HepG2 (cell line): ENCODE data around the gene ANO3. TPM values are rescaled to one million over a fixed set of nuclear protein-coding genes. Genes with fewer than 3 reads are reported as not detected.

ENCODE experiments used
- ATAC-seq: fragments of 200-7000 bp; cut with Tn5 transposase; 3 replicates; pipeline ENCODE4 v1.9.1; 2020; ENCODE audit warnings: mild to moderate bottlenecking, moderate library complexity
- BruUV-seq: library from RNA; stranded (reverse); fragments of 400-500 nt; replicated peaks from 2 replicates; lab custom pipeline; 2021; lab: Mats Ljungman, UMichigan
- CTCF ChIA-PET: fragments of 300-600 bp; formaldehyde crosslinking; extraction: SDS; loops from one replicate; lab custom pipeline; 2021; ENCODE audit warnings: low total read pairs, inconsistent platforms, low intra/inter-chr PET ratio; lab: Yijun Ruan, JAX
- POLR2A ChIA-PET: fragments of 350-600 bp; sonication (Branson Sonifier 250); formaldehyde crosslinking; loops from one replicate; lab custom pipeline; 2020; ENCODE audit warnings: antibody characterized with exemption, inconsistent platforms; lab: Yijun Ruan, JAX
- DNase-seq: peaks from one replicate; pipeline ENCODE4 v3.0.0-alpha.2; 2015; ENCODE audit warnings: low spot score
- FAIRE-seq: peaks from 3 replicates; lab custom pipeline; 2011; peaks lifted over from hg19 to GRCh38; lab: Jason Lieb, UNC
- H2AFZ ChIP-seq: one replicate; pipeline ENCODE4 v1.6.1; 2011; ENCODE audit warnings: low read length, inconsistent platforms
- H3K27ac ChIP-seq: fragments of 300-600 bp; 3 replicates; pipeline ENCODE4 v1.8.0; 2011; ENCODE audit warnings: mixed run types, mild to moderate bottlenecking, mixed read lengths, low read length, inconsistent platforms; ENCODE audit not compliant: insufficient read depth; ENCODE audit errors: extremely low read length
- H3K27me3 ChIP-seq, 2 experiments: fragments of 200-600 bp in 1 of 2; 2 replicates in 1 of 2; 3 replicates in 1 of 2; pipeline versions ENCODE4 v1.6.0 to v1.8.0; 2011; ENCODE audit warnings: low read length in 2 of 2, mild to moderate bottlenecking in 2 of 2, moderate library complexity in 2 of 2, inconsistent platforms in 1 of 2; ENCODE audit not compliant: insufficient read depth in 2 of 2, control insufficient read depth in 1 of 2
- H3K36me3 ChIP-seq, 2 experiments: fragments of 200-600 bp in 1 of 2; replicated peaks in 1 of 2; 2 replicates in 1 of 2; 3 replicates in 1 of 2; pipeline versions ENCODE4 v1.5.1 to v1.8.0; 2011; ENCODE audit warnings: low read length in 2 of 2, inconsistent platforms in 1 of 2; ENCODE audit not compliant: insufficient read depth in 2 of 2, control insufficient read depth in 1 of 2
- H3K4me1 ChIP-seq: 2 replicates; pipeline ENCODE4 v1.5.1; 2012; ENCODE audit warnings: low read length, inconsistent platforms; ENCODE audit not compliant: insufficient read depth
- H3K4me2 ChIP-seq: 2 replicates; pipeline ENCODE4 v1.6.0; 2011; ENCODE audit warnings: low read depth, low read length, inconsistent platforms
- H3K4me3 ChIP-seq, 3 experiments: fragments of 200-600 bp in 1 of 3; sonication (generic), shearing (Covaris generic) in 1 of 3; replicated peaks in 1 of 3; 2 replicates each; pipeline ENCODE4 v1.5.1; 2011 to 2016; ENCODE audit warnings: low read length in 3 of 3, inconsistent platforms in 2 of 3, low read depth in 2 of 3, mild to moderate bottlenecking in 2 of 3, control low read depth in 1 of 3, mixed read lengths in 1 of 3; ENCODE audit not compliant: insufficient read depth in 1 of 3
- H3K79me2 ChIP-seq: one replicate; pipeline ENCODE4 v1.6.1; 2011; ENCODE audit warnings: low read length, inconsistent platforms; ENCODE audit not compliant: insufficient read depth
- H3K9ac ChIP-seq: 2 replicates; pipeline ENCODE4 v1.6.0; 2011; ENCODE audit warnings: mild to moderate bottlenecking, low read depth, low read length, inconsistent platforms; ENCODE audit not compliant: insufficient read depth
- H3K9me3 ChIP-seq: 2 replicates; pipeline ENCODE4 v1.5.1; 2012; ENCODE audit warnings: mild to moderate bottlenecking, low read length
- H4K20me1 ChIP-seq: 2 replicates; pipeline ENCODE4 v1.6.0; 2011; ENCODE audit warnings: inconsistent platforms, mild to moderate bottlenecking, low read length, moderate library complexity; ENCODE audit not compliant: insufficient read depth
- BRCA1 ChIP-seq: sonication (generic); formaldehyde crosslinking; IDR thresholded peaks from 2 replicates; pipeline ENCODE4 v1.4.0; 2020; ENCODE audit warnings: missing genetic modification reagents
- CEBPG ChIP-seq: IDR thresholded peaks from 2 replicates; pipeline ENCODE4 v1.6.1; 2016
- FOXA1 ChIP-seq, 2 experiments: fragments of 450-650 bp in 1 of 2; sonication (generic) in 1 of 2; formaldehyde crosslinking in 1 of 2; IDR thresholded peaks; 2 replicates each; pipeline versions ENCODE4 v1.4.0 to v1.6.1; 2016 to 2020; ENCODE audit warnings: missing genetic modification reagents in 1 of 2
- FOXA3 ChIP-seq: IDR thresholded peaks from 2 replicates; pipeline ENCODE4 v1.6.1; 2016; ENCODE audit warnings: missing genetic modification reagents, missing compliant biosample characterization
- FOXK1 ChIP-seq: sonication (generic); formaldehyde crosslinking; IDR thresholded peaks from 2 replicates; pipeline ENCODE4 v1.4.0; 2020; ENCODE audit warnings: low read depth, missing genetic modification reagents, borderline replicate concordance
- FOXP1 ChIP-seq, 2 experiments: fragments of 450-650 bp in 1 of 2; IDR thresholded peaks; 2 replicates each; pipeline ENCODE4 v1.6.1; 2017 to 2018; ENCODE audit warnings: antibody characterized with exemption in 1 of 2
- KDM3A ChIP-seq: IDR thresholded peaks from 2 replicates; pipeline ENCODE4 v1.6.1; 2018; ENCODE audit warnings: low read depth, missing compliant biosample characterization
- KLF16 ChIP-seq, 2 experiments: sonication (generic) in 1 of 2; formaldehyde crosslinking in 1 of 2; IDR thresholded peaks; 2 replicates each; pipeline versions ENCODE4 v1.6.1 to v1.8.0; 2016 to 2023; ENCODE audit warnings: missing genetic modification reagents in 2 of 2, missing compliant biosample characterization in 1 of 2
- MZF1 ChIP-seq: sonication (generic); formaldehyde crosslinking; IDR thresholded peaks from 2 replicates; pipeline ENCODE4 v1.8.1; 2023; ENCODE audit warnings: mild to moderate bottlenecking, missing genetic modification reagents, borderline replicate concordance
- PCBP1 ChIP-seq: fragments of 200-400 bp; formaldehyde crosslinking; IDR thresholded peaks from 2 replicates; pipeline ENCODE4 v1.6.1; 2017; ENCODE audit warnings: mild to moderate bottlenecking, low read depth, low read length, borderline replicate concordance
- RBFOX2 ChIP-seq: fragments of 200-400 bp; formaldehyde crosslinking; IDR thresholded peaks from 2 replicates; pipeline ENCODE4 v1.6.1; 2017; ENCODE audit warnings: low read depth, mild to moderate bottlenecking, low read length
- SSRP1 ChIP-seq: IDR thresholded peaks from 2 replicates; pipeline ENCODE4 v1.6.1; 2016; ENCODE audit warnings: control low read depth
- STAG1 ChIP-seq: sonication (generic); formaldehyde crosslinking; IDR thresholded peaks from 2 replicates; pipeline ENCODE4 v1.4.0; 2020; ENCODE audit warnings: missing genetic modification reagents
- ZNF136 ChIP-seq: sonication (generic); formaldehyde crosslinking; IDR thresholded peaks from 2 replicates; pipeline ENCODE4 v1.8.1; 2022; ENCODE audit warnings: low read depth, mild to moderate bottlenecking, moderate library complexity, missing genetic modification reagents
- ZNF484 ChIP-seq: sonication (generic); formaldehyde crosslinking; IDR thresholded peaks from 2 replicates; pipeline ENCODE4 v1.5.1; 2020; ENCODE audit warnings: mild to moderate bottlenecking, low read depth, missing genetic modification reagents, borderline replicate concordance
- ZNF558 ChIP-seq: sonication (generic); formaldehyde crosslinking; IDR thresholded peaks from 2 replicates; pipeline ENCODE4 v1.9.0; 2022; ENCODE audit warnings: mild to moderate bottlenecking, missing genetic modification reagents, borderline replicate concordance
- ZNF816 ChIP-seq: sonication (generic); formaldehyde crosslinking; IDR thresholded peaks from 2 replicates; pipeline ENCODE4 v1.8.0; 2022; ENCODE audit warnings: missing genetic modification reagents, mild to moderate bottlenecking, borderline replicate concordance
- WGBS: methylation state at CpG from one replicate; pipeline ENCODE4 v1.1.6; 2017; ENCODE audit warnings: low lambda C conversion rate; 5-methylcytosine and 5-hydroxymethylcytosine counted together
- in situ Hi-C: cut with HindIII; loops from 2 replicates; pipeline ENCODE4 v1.10.0; 2017; ENCODE audit warnings: low pct_unique_long_range_greater_than_20kb; ENCODE audit not compliant: extremely low pct_ligation_motif_present
- intact Hi-C: fragments of 100-400 bp; cut with micrococcal nuclease; formaldehyde crosslinking; loops from one replicate; pipeline ENCODE4 v1.10.0; 2022; ENCODE audit not compliant: unreplicated experiment
- polyA plus RNA-seq, 8 experiments: library from polyadenylated mRNA; depleted of rRNA in 3 of 8; stranded (reverse) in 7 of 8; unstranded in 1 of 8; fragments of >200 nt; fragmentation: Illumina TruSeq in 4 of 8; extraction: Trizol in 4 of 8; gene quantifications; 2 replicates each; pipeline versions ENCODE4 v1.2.1 to v1.2.3, GENCODE V29; 2011 to 2016; ENCODE audit warnings: low read depth in 4 of 8, missing spikeins in 1 of 8, mixed read lengths in 1 of 8; ENCODE audit not compliant: insufficient read depth in 1 of 8
- total RNA-seq, 5 experiments: library from RNA; depleted of rRNA; stranded (reverse); fragments of >200 nt; fragmentation: Illumina TruSeq; extraction: Trizol; gene quantifications; 2 replicates each; pipeline ENCODE4 v1.2.3, GENCODE V29; 2016; ENCODE audit warnings: low read depth in 1 of 5
- TF ChIP-seq, protein P1 (sequence below): sonication (generic); formaldehyde crosslinking; IDR thresholded peaks from 2 replicates; pipeline ENCODE4 v1.5.0; 2020; ENCODE audit warnings: mild to moderate bottlenecking, missing genetic modification reagents, moderate library complexity
- TF ChIP-seq, protein P2 (sequence below), 2 experiments: fragments of 450-650 bp in 1 of 2; sonication (generic) in 1 of 2; formaldehyde crosslinking; IDR thresholded peaks; 2 replicates each; pipeline versions ENCODE4 v1.5.0 to v1.8.0; 2020 to 2022; ENCODE audit warnings: mild to moderate bottlenecking in 1 of 2, missing genetic modification reagents in 1 of 2
- TF ChIP-seq, protein P3 (sequence below): IDR thresholded peaks from 2 replicates; pipeline ENCODE4 v1.6.1; 2012; ENCODE audit warnings: low read depth, low read length, improper control_type of control experiment

The ANO3 gene
- total and polyA plus RNA-seq, 2 of the 13 experiments (the other 11 are each of a cell fraction or from before 2014, with no cell fraction given) = 0.17 to 0.44 TPM

DNA sequence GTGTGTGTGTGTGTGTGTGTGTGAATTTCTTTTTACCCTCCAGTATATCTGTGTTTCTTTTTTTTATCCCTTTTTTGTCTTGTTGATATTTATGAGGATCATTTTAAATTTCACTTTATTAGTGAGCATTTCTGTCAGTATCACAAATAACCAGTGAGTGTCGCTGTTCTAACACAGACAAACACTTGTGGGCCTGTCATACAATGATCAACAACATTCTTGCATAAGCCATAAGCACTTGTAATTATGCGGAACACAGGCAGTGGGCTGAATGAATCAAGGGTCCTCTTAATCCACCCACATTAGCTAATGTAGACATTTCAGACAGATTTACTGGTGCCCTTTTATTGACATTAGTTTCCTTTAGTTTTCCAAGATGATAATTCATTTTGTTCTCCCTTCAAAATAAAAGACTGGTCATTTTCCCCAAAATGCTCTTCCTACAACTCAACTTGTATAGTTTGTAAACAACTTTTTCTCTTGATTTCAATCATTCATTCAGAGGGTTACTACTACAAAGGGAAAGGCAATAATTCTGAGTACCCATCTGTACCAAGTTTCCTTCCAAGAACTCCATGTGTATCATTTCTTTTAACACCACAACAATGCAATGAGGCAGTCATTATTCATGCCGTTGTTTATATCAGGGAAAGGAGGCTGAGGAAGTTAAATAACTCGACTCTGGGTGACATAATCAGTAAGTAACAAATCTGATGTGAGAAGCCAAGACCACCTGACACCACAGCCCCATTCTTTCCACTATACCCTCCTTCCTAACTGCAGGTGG, 34.5 kb upstream of the ANO3 start:
- no peak overlapping the region for H3K4me3 ChIP-seq
- intact Hi-C loops = loop anchor here (1.0 to 10.0 kb wide), 3 partner anchors 251 to 867 kb away; no protein-coding TSS in a partner anchor
- H3K27me3 ChIP-seq = no peaks in the 10 kb centered on the region
- no peaks in the 10 kb centered on the region for H3K36me3 ChIP-seq
- H3K4me1 ChIP-seq = no peaks in the 10 kb centered on the region
- DNase-seq (peak; percentile 58), ATAC-seq (peak; percentile 80), FAIRE-seq (peak; percentile 36)
- BruUV-seq = no TSS peak
- H3K9me3 ChIP-seq = no peaks in the 10 kb centered on the region
- POLR2A ChIA-PET = no interaction called here
- CTCF ChIA-PET = interaction anchor here (0.8 to 3.1 kb wide), 3 partner anchors 254 to 862 kb away, joined by 3 to 12 read pairs (median 10); no protein-coding TSS in a partner anchor
- 2% methylated on average over 4 of the region's 4 CpGs for WGBS
- no peak overlapping the region for H3K4me2 ChIP-seq
- H3K27ac ChIP-seq = no peak overlapping the region
- in situ Hi-C loops = loop anchor here (10.0 to 25.0 kb wide), 2 partner anchors 347 to 865 kb away; no protein-coding TSS in a partner anchor
- no peak overlapping the region for H2AFZ ChIP-seq
- H3K79me2 ChIP-seq = no peaks in the 10 kb centered on the region
- no peaks in the 10 kb centered on the region for H4K20me1 ChIP-seq
- no peak overlapping the region for H3K9ac ChIP-seq
- TF ChIP-seq KLF16 (CRISPR knock-in tag; IDR thresholded peaks at IDR 0.05) = 0 out of 4 replicates have a peak, but pooled peaks of 1 of the 2 experiments have one; percentile 18
- TF ChIP-seq CEBPG (CRISPR knock-in tag) = peak; percentile 45; the same call in 1 of the 2 replicates
- no peak for TF ChIP-seq RBFOX2
- peak; percentile 26; the same call in 1 of the 2 replicates for TF ChIP-seq FOXA3 (CRISPR knock-in tag)
- TF ChIP-seq BRCA1 (CRISPR knock-in tag) = no peak
- TF ChIP-seq ZNF136 (CRISPR knock-in tag) = no peak
- no peak for TF ChIP-seq SSRP1
- TF ChIP-seq, protein P1, sequence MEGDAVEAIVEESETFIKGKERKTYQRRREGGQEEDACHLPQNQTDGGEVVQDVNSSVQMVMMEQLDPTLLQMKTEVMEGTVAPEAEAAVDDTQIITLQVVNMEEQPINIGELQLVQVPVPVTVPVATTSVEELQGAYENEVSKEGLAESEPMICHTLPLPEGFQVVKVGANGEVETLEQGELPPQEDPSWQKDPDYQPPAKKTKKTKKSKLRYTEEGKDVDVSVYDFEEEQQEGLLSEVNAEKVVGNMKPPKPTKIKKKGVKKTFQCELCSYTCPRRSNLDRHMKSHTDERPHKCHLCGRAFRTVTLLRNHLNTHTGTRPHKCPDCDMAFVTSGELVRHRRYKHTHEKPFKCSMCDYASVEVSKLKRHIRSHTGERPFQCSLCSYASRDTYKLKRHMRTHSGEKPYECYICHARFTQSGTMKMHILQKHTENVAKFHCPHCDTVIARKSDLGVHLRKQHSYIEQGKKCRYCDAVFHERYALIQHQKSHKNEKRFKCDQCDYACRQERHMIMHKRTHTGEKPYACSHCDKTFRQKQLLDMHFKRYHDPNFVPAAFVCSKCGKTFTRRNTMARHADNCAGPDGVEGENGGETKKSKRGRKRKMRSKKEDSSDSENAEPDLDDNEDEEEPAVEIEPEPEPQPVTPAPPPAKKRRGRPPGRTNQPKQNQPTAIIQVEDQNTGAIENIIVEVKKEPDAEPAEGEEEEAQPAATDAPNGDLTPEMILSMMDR = peak; percentile 72
- TF ChIP-seq ZNF558 (CRISPR knock-in tag) = no peak
- TF ChIP-seq FOXP1 (IDR thresholded peaks at IDR 0.05) = no peak
- peak; percentile 34; the same call in 1 of the 2 replicates for TF ChIP-seq FOXP1 (CRISPR knock-in tag; IDR thresholded peaks at IDR 0.05)
- no peak for TF ChIP-seq ZNF816
- TF ChIP-seq FOXA1 (IDR thresholded peaks at IDR 0.05) = no peak
- 0 out of 2 replicates have a peak, but pooled peaks have one; percentile 19 for TF ChIP-seq FOXA1 (CRISPR knock-in tag; IDR thresholded peaks at IDR 0.05)
- TF ChIP-seq, protein P2, sequence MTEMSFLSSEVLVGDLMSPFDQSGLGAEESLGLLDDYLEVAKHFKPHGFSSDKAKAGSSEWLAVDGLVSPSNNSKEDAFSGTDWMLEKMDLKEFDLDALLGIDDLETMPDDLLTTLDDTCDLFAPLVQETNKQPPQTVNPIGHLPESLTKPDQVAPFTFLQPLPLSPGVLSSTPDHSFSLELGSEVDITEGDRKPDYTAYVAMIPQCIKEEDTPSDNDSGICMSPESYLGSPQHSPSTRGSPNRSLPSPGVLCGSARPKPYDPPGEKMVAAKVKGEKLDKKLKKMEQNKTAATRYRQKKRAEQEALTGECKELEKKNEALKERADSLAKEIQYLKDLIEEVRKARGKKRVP (CRISPR knock-in tag; IDR thresholded peaks at IDR 0.05) = peak in 1 of 2 experiments; percentile 56; a peak in 2 of 4 replicates
- TF ChIP-seq KDM3A (CRISPR knock-in tag) = no peak
- TF ChIP-seq ZNF484 (CRISPR knock-in tag) = no peak
- TF ChIP-seq FOXK1 (CRISPR knock-in tag) = peak; percentile 57; the same call in 1 of the 2 replicates
- TF ChIP-seq MZF1 (CRISPR knock-in tag) = no peak
- TF ChIP-seq, protein P3, sequence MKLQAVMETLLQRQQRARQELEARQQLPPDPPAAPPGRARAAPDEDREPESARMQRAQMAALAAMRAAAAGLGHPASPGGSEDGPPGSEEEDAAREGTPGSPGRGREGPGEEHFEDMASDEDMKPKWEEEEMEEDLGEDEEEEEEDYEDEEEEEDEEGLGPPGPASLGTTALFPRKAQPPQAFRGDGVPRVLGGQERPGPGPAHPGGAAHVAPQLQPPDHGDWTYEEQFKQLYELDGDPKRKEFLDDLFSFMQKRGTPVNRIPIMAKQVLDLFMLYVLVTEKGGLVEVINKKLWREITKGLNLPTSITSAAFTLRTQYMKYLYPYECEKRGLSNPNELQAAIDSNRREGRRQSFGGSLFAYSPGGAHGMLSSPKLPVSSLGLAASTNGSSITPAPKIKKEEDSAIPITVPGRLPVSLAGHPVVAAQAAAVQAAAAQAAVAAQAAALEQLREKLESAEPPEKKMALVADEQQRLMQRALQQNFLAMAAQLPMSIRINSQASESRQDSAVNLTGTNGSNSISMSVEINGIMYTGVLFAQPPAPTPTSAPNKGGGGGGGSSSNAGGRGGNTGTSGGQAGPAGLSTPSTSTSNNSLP = peak; percentile 74
- no peak for TF ChIP-seq PCBP1
- peak; percentile 71 for TF ChIP-seq STAG1
